NCI-H1105 (cell line): ENCODE results near the gene MEAF6.
A peak's percentile ranks its signal among the peaks of the same experiment; 100 is the strongest.
"Not testable (repeated sequence)": the region's sequence is repeated elsewhere in the genome, so short reads cannot be mapped to it uniquely, and the experiment has no call there.

Experiments
- DNase-seq: peaks from one replicate; lab custom pipeline; 2025; lab: John Stamatoyannopoulos, UW

Gene MEAF6

GRCh38 chr1:37532418-37533156 is 18.0 kb upstream of the MEAF6 start:
- DNase-seq: not testable (repeated sequence)

- not testable (repeated sequence) for DNase-seq
Observed at GRCh38 chr1:37529888-37530287, 15.3 kb upstream of the MEAF6 start.

GRCh38 chr1:37519613-37520012 is 5.0 kb upstream of the MEAF6 start:
- no peak for DNase-seq

- DNase-seq: not testable (repeated sequence)
Observed at GRCh38 chr1:37518929-37519328, 4.4 kb upstream of the MEAF6 start.

- DNase-seq: not testable (repeated sequence)
Observed at GRCh38 chr1:37518241-37518640, 3.7 kb upstream of the MEAF6 start.

- DNase-seq: no peak
Observed at GRCh38 chr1:37517569-37517968, 3.0 kb upstream of the MEAF6 start.

- no peak for DNase-seq
Observed at GRCh38 chr1:37515185-37516034, 844 bp upstream of the MEAF6 start.

- peak; percentile 67 for DNase-seq
Observed at GRCh38 chr1:37513795-37514349, 694 bp downstream of the MEAF6 start.

- no peak for DNase-seq
Observed at GRCh38 chr1:37509181-37509580, 5.4 kb downstream of the MEAF6 start.

- DNase-seq: no peak
Observed at GRCh38 chr1:37506740-37507139, 7.8 kb downstream of the MEAF6 start.

GRCh38 chr1:37502791-37503190 is 11.8 kb downstream of the MEAF6 start:
- not testable (repeated sequence) for DNase-seq

- DNase-seq: no peak
Observed at GRCh38 chr1:37502104-37502503, 12.5 kb downstream of the MEAF6 start.

- DNase-seq: no peak
Observed at GRCh38 chr1:37501661-37502060, 12.9 kb downstream of the MEAF6 start.

- peak; percentile 12 for DNase-seq
Observed at GRCh38 chr1:37498872-37499617, 15.5 kb downstream of the MEAF6 start.

- DNase-seq: peak; percentile 90
Observed at GRCh38 chr1:37497832-37498231, 16.7 kb downstream of the MEAF6 start.

- DNase-seq: no peak
Observed at GRCh38 chr1:37495875-37496274, 18.7 kb downstream of the MEAF6 start.

- DNase-seq: no peak
Observed at GRCh38 chr1:37493336-37494098, 21.0 kb downstream of the MEAF6 start.

- no peak for DNase-seq
Observed at GRCh38 chr1:37487619-37487984, 27.0 kb downstream of the MEAF6 start.

GRCh38 chr1:37486680-37487618 is 27.6 kb downstream of the MEAF6 start:
- no peak for DNase-seq
